Measurements from ENCODE around the gene GNAS-AS1. TPM values are rescaled to one million over a fixed set of nuclear protein-coding genes. Genes with fewer than 3 reads are reported as not detected.

GNAS-AS1 gene
- total and polyA plus RNA-seq, 2 experiments from 2014 or later: 12.3 to 15.0 TPM

DNA sequence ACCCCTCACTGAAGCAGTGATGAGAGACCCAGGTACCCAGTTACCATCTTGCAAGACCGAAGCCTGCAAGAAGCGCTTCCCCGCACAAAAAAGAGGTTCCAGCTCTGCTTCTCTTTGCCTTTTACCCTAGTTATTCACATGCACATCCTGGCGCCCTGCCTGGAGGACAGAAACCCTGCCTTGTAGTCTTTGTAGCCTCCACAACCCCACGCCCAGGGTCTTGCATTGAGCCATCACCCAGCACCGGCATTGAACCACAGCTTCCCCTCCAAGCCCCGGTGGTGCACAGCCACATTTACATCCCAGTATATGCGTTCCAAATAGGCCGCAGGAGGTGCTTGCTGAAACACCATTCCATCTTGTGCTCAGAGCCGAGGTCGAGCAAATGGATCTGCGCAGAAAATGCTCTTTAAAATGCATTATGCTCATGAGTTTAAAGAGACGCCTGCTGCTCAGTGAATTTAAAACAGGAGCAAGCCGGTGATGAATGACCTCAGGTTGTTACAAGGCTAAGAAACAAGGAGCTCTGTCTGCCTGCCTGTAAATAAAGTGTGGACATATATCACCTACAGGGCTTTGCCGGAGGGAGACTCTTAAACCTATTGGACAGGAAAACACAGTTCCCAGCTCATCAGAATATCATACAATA is 61.7 kb downstream of the GNAS-AS1 start (continued):
- no peak for TF ChIP-seq ZNF462 (CRISPR knock-in tag; IDR thresholded peaks at IDR 0.05)

GRCh38 chr20:58787211-58788005 is 63.3 kb downstream of the GNAS-AS1 start:
- no peaks in the 10 kb centered on the region for H3K79me2 ChIP-seq (replicated peaks; ENCODE audit: insufficient read depth)
- no peak overlapping the region for H3K4me3 ChIP-seq
- peaks cover 22% of the 10 kb centered on the region; the same call in 1 of the 2 replicates for H3K9me2 ChIP-seq (ENCODE audit: insufficient read depth)
- no peak overlapping the region for H3K4me2 ChIP-seq
- no peaks in the 10 kb centered on the region for H3K36me3 ChIP-seq (ENCODE audit: insufficient read depth)
- no peaks in the 10 kb centered on the region for H3K9me3 Mint-ChIP-seq
- no peak for ATAC-seq
- H3K36me3 Mint-ChIP-seq (ENCODE audit: low read depth): no peaks in the 10 kb centered on the region
- H3K4me3 Mint-ChIP-seq: no peak overlapping the region
- peaks cover 26% of the 10 kb centered on the region for H3K4me1 Mint-ChIP-seq
- no peak overlapping the region for H3K27ac Mint-ChIP-seq
- H2AFZ ChIP-seq: no peak overlapping the region
- H3K27me3 Mint-ChIP-seq (ENCODE audit: insufficient read depth, low read depth, poor library complexity): peaks cover 13% of the 10 kb centered on the region
- H4K20me1 ChIP-seq (replicated peaks; ENCODE audit: insufficient read depth): no peaks in the 10 kb centered on the region
- H3F3A ChIP-seq (replicated peaks; ENCODE audit: low read depth): no peaks in the 10 kb centered on the region
- H3K4me1 ChIP-seq (ENCODE audit: insufficient read depth): no peaks in the 10 kb centered on the region
- no peak for DNase-seq (ENCODE audit: low spot score)
- H3K27ac ChIP-seq (ENCODE audit: low read depth): no peak overlapping the region
- H3K27me3 ChIP-seq (ENCODE audit: insufficient read depth): no peaks in the 10 kb centered on the region
- no peak for TF ChIP-seq STAT1 (IDR thresholded peaks at IDR 0.05; ENCODE audit: unreplicated experiment)
- TF ChIP-seq JUNB (IDR thresholded peaks at IDR 0.05; ENCODE audit: unreplicated experiment): no peak
- TF ChIP-seq CREB1 (CRISPR knock-in tag; IDR thresholded peaks at IDR 0.05; ENCODE audit: low read depth): no peak
- TF ChIP-seq ZNF462 (CRISPR knock-in tag; IDR thresholded peaks at IDR 0.05): no peak
